Ishikawa (cell line): ENCODE measurements around the gene FRMPD3.

Source experiments
- CEBPB ChIP-seq: IDR thresholded peaks from 2 replicates; pipeline ENCODE4 v1.6.1; 2012
- CREB1 ChIP-seq: IDR thresholded peaks from 2 replicates; pipeline ENCODE4 v1.6.1; 2012; ENCODE audit warnings: low read depth
- EGR1 ChIP-seq: IDR thresholded peaks from 2 replicates; pipeline ENCODE4 v1.6.1; 2012
- EP300 ChIP-seq: IDR thresholded peaks from 2 replicates; pipeline ENCODE4 v1.6.1; 2012; ENCODE audit warnings: borderline replicate concordance
- FOXM1 ChIP-seq: IDR thresholded peaks from 2 replicates; pipeline ENCODE4 v1.6.1; 2012; ENCODE audit warnings: low read depth, borderline replicate concordance
- MAX ChIP-seq: IDR thresholded peaks from 2 replicates; pipeline ENCODE4 v1.6.1; 2012
- NFIC ChIP-seq: IDR thresholded peaks from 2 replicates; pipeline ENCODE4 v1.6.1; 2012
- RAD21 ChIP-seq: IDR thresholded peaks from 2 replicates; pipeline ENCODE4 v1.6.1; 2012; ENCODE audit warnings: low read depth
- TEAD4 ChIP-seq: IDR thresholded peaks from 2 replicates; pipeline ENCODE4 v1.6.1; 2012
- USF1 ChIP-seq: IDR thresholded peaks from 2 replicates; pipeline ENCODE4 v1.6.1; 2012

- TF ChIP-seq CEBPB: no peak
- no peak for TF ChIP-seq EGR1
- TF ChIP-seq MAX: no peak
- TF ChIP-seq TEAD4: no peak
- TF ChIP-seq NFIC: no peak
- no peak for TF ChIP-seq EP300
- no peak for TF ChIP-seq USF1
- TF ChIP-seq CREB1: no peak
- TF ChIP-seq RAD21: no peak
- no peak for TF ChIP-seq FOXM1
Observed at GRCh38 chrX:107440692-107441091, 8.8 kb upstream of the FRMPD3 start.
